DOHH2 (cell line): ENCODE results near the gene MAST2.

Experiments used
- H3F3A ChIP-seq: fragments of 200-600 bp; sonication (generic), shearing (Covaris generic); 2 replicates; pipeline ENCODE4 v1.6.0; 2016; ENCODE audit warnings: antibody characterized with exemption, mild to moderate bottlenecking; ENCODE audit not compliant: control insufficient read depth, insufficient read depth
- H3K27ac ChIP-seq: fragments of 200-600 bp; sonication (generic); 2 replicates; pipeline ENCODE4 v1.5.1; 2014; ENCODE audit warnings: low read depth, mild to moderate bottlenecking, low read length, moderate library complexity
- H3K27me3 ChIP-seq: fragments of 200-600 bp; sonication (generic); 2 replicates; pipeline ENCODE4 v1.6.1; 2014; ENCODE audit warnings: mild to moderate bottlenecking, low read length, mixed read lengths; ENCODE audit not compliant: control insufficient read depth
- H3K36me3 ChIP-seq: fragments of 200-600 bp; sonication (generic); 2 replicates; pipeline ENCODE4 v1.6.1; 2014; ENCODE audit warnings: mild to moderate bottlenecking, low read length, moderate library complexity, mixed read lengths; ENCODE audit not compliant: control insufficient read depth
- H3K4me1 ChIP-seq: fragments of 200-600 bp; sonication (generic); 2 replicates; pipeline ENCODE4 v1.6.1; 2014; ENCODE audit warnings: mild to moderate bottlenecking, low read length, mixed read lengths; ENCODE audit not compliant: control insufficient read depth
- H3K4me2 ChIP-seq: fragments of 200-600 bp; sonication (generic); 2 replicates; pipeline ENCODE4 v1.6.0; 2014; ENCODE audit warnings: mild to moderate bottlenecking, low read length, moderate library complexity
- H3K4me3 ChIP-seq: fragments of 200-600 bp; sonication (generic); 2 replicates; pipeline ENCODE4 v1.5.1; 2014; ENCODE audit warnings: mild to moderate bottlenecking, low read length, mixed read lengths
- H3K79me2 ChIP-seq: fragments of 200-600 bp; sonication (generic); 2 replicates; pipeline ENCODE4 v1.6.1; 2014; ENCODE audit warnings: mild to moderate bottlenecking, low read length, mixed read lengths; ENCODE audit not compliant: control insufficient read depth
- H3K9me2 ChIP-seq: fragments of 200-600 bp; sonication (generic); replicated peaks from 2 replicates; pipeline ENCODE4 v1.6.1; 2014; ENCODE audit warnings: mild to moderate bottlenecking, low read length, mixed read lengths; ENCODE audit not compliant: control insufficient read depth
- H3K9me3 ChIP-seq: fragments of 200-600 bp; sonication (generic); 2 replicates; pipeline ENCODE4 v1.6.1; 2014; ENCODE audit warnings: antibody characterized with exemption, low read length, mixed read lengths; ENCODE audit not compliant: control insufficient read depth, insufficient read depth
- H4K20me1 ChIP-seq: fragments of 200-600 bp; sonication (generic); 2 replicates; pipeline ENCODE4 v1.6.0; 2014; ENCODE audit warnings: low read depth, mild to moderate bottlenecking, antibody characterized with exemption, low read length, moderate library complexity; ENCODE audit not compliant: control insufficient read depth, insufficient read depth
- CTCF ChIP-seq: fragments of 200-600 bp; sonication (generic); IDR thresholded peaks from one replicate; pipeline ENCODE4 v1.5.1; 2014; ENCODE audit warnings: antibody characterized with exemption, mild to moderate bottlenecking, low read depth, low read length; ENCODE audit not compliant: poor library complexity, severe bottlenecking
- EZH2phosphoT487 ChIP-seq: fragments of 200-600 bp; sonication (generic); IDR thresholded peaks from 2 replicates; pipeline ENCODE4 v1.6.1; 2017; ENCODE audit warnings: borderline replicate concordance, mild to moderate bottlenecking, antibody characterized with exemption, low read length, moderate library complexity, mixed read lengths

Gene MAST2

DNA sequence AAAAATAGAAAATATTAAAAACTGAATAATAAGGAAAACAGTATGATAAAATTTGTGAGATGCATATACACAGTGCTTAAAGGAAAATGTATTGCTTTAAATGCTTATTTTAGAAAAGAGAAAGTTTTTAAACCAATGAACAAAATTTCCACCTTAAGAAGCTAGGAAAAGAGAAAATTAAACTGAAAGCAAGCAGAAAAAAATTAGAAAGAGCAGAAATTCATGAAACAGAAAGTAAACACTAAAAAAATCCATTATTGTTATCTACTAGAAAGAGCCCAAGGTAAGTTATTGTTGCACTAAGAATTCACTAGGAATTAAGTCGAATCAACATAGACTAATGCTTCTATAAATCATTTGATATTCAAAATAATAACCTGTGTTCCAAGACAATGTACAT, 261.3 kb downstream of the MAST2 start:
- no peaks in the 10 kb centered on the region for H3K9me2 ChIP-seq
- H3K27me3 ChIP-seq = no peaks in the 10 kb centered on the region
- peaks cover 7% of the 10 kb centered on the region; the same call in 1 of the 2 replicates for H3K36me3 ChIP-seq
- H3F3A ChIP-seq = no peaks in the 10 kb centered on the region
- no peaks in the 10 kb centered on the region for H4K20me1 ChIP-seq
- no peak overlapping the region for H3K4me2 ChIP-seq
- no peaks in the 10 kb centered on the region for H3K9me3 ChIP-seq
- H3K4me1 ChIP-seq = peaks cover 16% of the 10 kb centered on the region
- H3K27ac ChIP-seq = no peak overlapping the region
- H3K4me3 ChIP-seq = no peak overlapping the region
- TF ChIP-seq EZH2phosphoT487 (no peak), CTCF (no peak)
- H3K79me2 ChIP-seq = no peaks in the 10 kb centered on the region

GRCh38 chr1:46065405-46065804, 262.0 kb downstream of the MAST2 start:
- peaks cover 7% of the 10 kb centered on the region; the same call in 1 of the 2 replicates for H3K36me3 ChIP-seq
- TF ChIP-seq EZH2phosphoT487 (no peak), CTCF (no peak)
- 0 out of 2 replicates have a peak overlapping the region, but pooled peaks have one; percentile 3 for H3K4me2 ChIP-seq
- H3K4me3 ChIP-seq = no peak overlapping the region
- peaks cover 16% of the 10 kb centered on the region for H3K4me1 ChIP-seq
- H4K20me1 ChIP-seq = no peaks in the 10 kb centered on the region
- H3F3A ChIP-seq = no peaks in the 10 kb centered on the region
- H3K9me3 ChIP-seq = no peaks in the 10 kb centered on the region
- H3K27ac ChIP-seq = no peak overlapping the region
- no peaks in the 10 kb centered on the region for H3K9me2 ChIP-seq
- no peaks in the 10 kb centered on the region for H3K79me2 ChIP-seq
- no peaks in the 10 kb centered on the region for H3K27me3 ChIP-seq

- TF ChIP-seq CTCF (no peak), EZH2phosphoT487 (no peak)
- Histone ChIP-seq H3K9me3 (no peaks in the 10 kb centered on the region), H3K4me2 (no peak overlapping the region), H3K9me2 (no peaks in the 10 kb centered on the region), H3K27ac (no peak overlapping the region), H3K27me3 (no peaks in the 10 kb centered on the region), H3K36me3 (no peaks in the 10 kb centered on the region), H3K79me2 (no peaks in the 10 kb centered on the region), H3K4me3 (no peak overlapping the region), H3F3A (no peaks in the 10 kb centered on the region), H4K20me1 (no peaks in the 10 kb centered on the region), H3K4me1 (peaks cover 16% of the 10 kb centered on the region)
Observed at GRCh38 chr1:46067652-46068051, 264.2 kb downstream of the MAST2 start.
